Heart right ventricle (tissue), 16 donors: ENCODE measurements around the gene LINGO4. TPM values are rescaled to one million over a fixed set of nuclear protein-coding genes. Genes with fewer than 3 reads are reported as not detected.
"Not testable (repeated sequence)": the region's sequence is repeated elsewhere in the genome, so short reads cannot be mapped to it uniquely, and the experiment has no call there.

Source experiments
- ATAC-seq, 8 donors: fragments of 200-7000 bp; cut with Tn5 transposase; one replicate each; pipeline ENCODE4 v1.9.1; 2020; ENCODE audit warnings: mild to moderate bottlenecking in 8 of 8, moderate library complexity in 8 of 8, moderate number of reproducible peaks in 1 of 8
- DNase-seq, 2 donors: peaks; one replicate each; pipeline ENCODE4 v3.0.0-alpha.2; 2020
- H3K27ac ChIP-seq, 10 donors: fragments of 200-600 bp; sonication (generic) in 2 of 10; one replicate each; pipeline versions ENCODE4 v1.5.0 to v1.8.0; 2020 to 2022; ENCODE audit warnings: mild to moderate bottlenecking in 3 of 10
- H3K27me3 ChIP-seq, 7 donors: fragments of 200-600 bp; one replicate each; pipeline ENCODE4 v1.8.0; 2021 to 2022; ENCODE audit warnings: mild to moderate bottlenecking in 2 of 7
- H3K36me3 ChIP-seq, 9 donors: fragments of 200-600 bp; sonication (generic) in 1 of 9; one replicate each; pipeline versions ENCODE4 v1.5.0 to v1.8.0; 2020 to 2022; ENCODE audit warnings: mild to moderate bottlenecking in 2 of 9
- H3K4me1 ChIP-seq, 9 donors: fragments of 200-600 bp; sonication (generic) in 1 of 9; one replicate each; pipeline versions ENCODE4 v1.5.0 to v1.8.0; 2020 to 2022; ENCODE audit warnings: mild to moderate bottlenecking in 4 of 9
- H3K4me3 ChIP-seq, 10 donors: fragments of 200-600 bp; sonication (generic) in 2 of 10; one replicate each; pipeline versions ENCODE4 v1.5.0 to v1.8.0; 2020 to 2022; ENCODE audit warnings: mild to moderate bottlenecking in 7 of 10, moderate library complexity in 2 of 10
- H3K9me3 ChIP-seq, 11 donors: fragments of 200-600 bp in 10 of 11; sonication (generic) in 2 of 11; one replicate each; pipeline versions ENCODE4 v1.5.0 to v1.8.0; 2013 to 2022; ENCODE audit warnings: mild to moderate bottlenecking in 2 of 11, control low read depth in 1 of 11, moderate library complexity in 1 of 11
- WGBS, 2 donors: extraction: QIAGEN DNeasy Blood & Tissue Kit; methylation state at CpG; one replicate each; pipeline ENCODE4 v1.1.7; 2013; ENCODE audit warnings: inconsistent platforms in 1 of 2; 5-methylcytosine and 5-hydroxymethylcytosine counted together
- intact Hi-C, 10 donors: fragments of 100-400 bp; cut with DNase I; formaldehyde crosslinking; loops; one replicate each; pipeline versions ENCODE4 v1.11.1 to v1.14.2; 2022
- polyA plus RNA-seq, 2 donors: library from polyadenylated mRNA; stranded (reverse); fragments of 200-250 nt; gene quantifications; one replicate each; pipeline ENCODE4 v1.2.3, GENCODE V29; 2013
- total RNA-seq, 10 donors: library from RNA; stranded (reverse); fragmentation: NEBNext Ultra II Directional in 3 of 10; extraction: Animal tissue kit (Norgen Biotek cat#: 25700) in 3 of 10; gene quantifications; one replicate each; pipeline versions ENCODE4 v1.2.1 to v1.2.4, GENCODE V29; 2021 to 2023
- TF ChIP-seq, protein P1 (sequence below), 9 donors: fragments of 200-600 bp; sonication (generic) in 2 of 9; IDR thresholded peaks; one replicate each; pipeline versions ENCODE4 v1.5.0 to v1.8.0; 2021 to 2022; ENCODE audit warnings: antibody characterized with exemption in 9 of 9, mild to moderate bottlenecking in 5 of 9, moderate library complexity in 1 of 9
- donor health status: Arrhythmogenic right ventricular cardiomyopathy.
- donor health status: ischemic (EF 13 %, LVEDD 7.1; RV severe dilation, severe dysfunction).
- donor health status: healthy with polysubstance abuse.
- donor health status: DM: no; HTN: yes; CAD: no.
- donor health status: DM: no; HTN: no; CAD: no.
- donor health status: ischemic (EF 25% LVEDD 6.9; RV normal size, moderate dysfunction).
- donor health status: ischemic (EF 25% LVEDD 5.7; RV mildly dilated, moderate dysfunction).
- donor health status: healthy.
- donor health status: DM: yes; HTN: yes; CAD: no.
- donor health status: Ischemic cardiomyopathy.
- donor health status: ischemic (EF 35%, LVEDD 5.7; RV mildly dilated, moderate dysfunction).
- donor health status: nonischemic (EF 11% LVEDD 7.7; RV severe dilation, severe dysfunction).
- donor health status: DM: yes; HTN: yes; CAD: no.
- donor health status: PGD.
- donor health status: ischemic (EF 29% LVEDD 5.4; RV normal size, mild dysfunction).
- donor health status: nonischemic (EF 23%, LVEDD 6.1; RV moderate dilation, normal function).

LINGO4 gene
- total and polyA plus RNA-seq, 12 donors = 0.10 to 2.7 (median 0.68) TPM

DNA sequence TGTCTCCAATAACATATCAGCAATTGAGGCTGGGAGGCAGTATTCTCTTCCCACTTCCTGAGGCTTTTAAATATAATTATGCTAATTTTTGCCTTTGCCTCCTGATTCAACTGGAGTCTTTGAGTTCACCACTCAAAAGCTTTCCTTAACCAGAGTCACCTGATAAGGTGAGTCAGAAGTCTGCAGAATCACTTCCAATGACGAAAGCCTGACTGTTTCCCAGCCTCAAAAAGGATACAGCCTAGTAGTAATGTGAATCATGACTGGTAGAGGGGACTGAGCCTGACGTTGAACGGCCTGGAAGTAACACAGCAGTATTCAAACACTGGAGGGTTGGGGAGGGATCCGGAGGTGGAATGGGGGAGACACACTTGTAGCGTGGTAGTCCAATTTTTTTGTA, 31.5 kb downstream of the LINGO4 start:
- DNase-seq = no peak
- H3K9me3 ChIP-seq = no peaks in the 10 kb centered on the region
- TF ChIP-seq, protein P1, sequence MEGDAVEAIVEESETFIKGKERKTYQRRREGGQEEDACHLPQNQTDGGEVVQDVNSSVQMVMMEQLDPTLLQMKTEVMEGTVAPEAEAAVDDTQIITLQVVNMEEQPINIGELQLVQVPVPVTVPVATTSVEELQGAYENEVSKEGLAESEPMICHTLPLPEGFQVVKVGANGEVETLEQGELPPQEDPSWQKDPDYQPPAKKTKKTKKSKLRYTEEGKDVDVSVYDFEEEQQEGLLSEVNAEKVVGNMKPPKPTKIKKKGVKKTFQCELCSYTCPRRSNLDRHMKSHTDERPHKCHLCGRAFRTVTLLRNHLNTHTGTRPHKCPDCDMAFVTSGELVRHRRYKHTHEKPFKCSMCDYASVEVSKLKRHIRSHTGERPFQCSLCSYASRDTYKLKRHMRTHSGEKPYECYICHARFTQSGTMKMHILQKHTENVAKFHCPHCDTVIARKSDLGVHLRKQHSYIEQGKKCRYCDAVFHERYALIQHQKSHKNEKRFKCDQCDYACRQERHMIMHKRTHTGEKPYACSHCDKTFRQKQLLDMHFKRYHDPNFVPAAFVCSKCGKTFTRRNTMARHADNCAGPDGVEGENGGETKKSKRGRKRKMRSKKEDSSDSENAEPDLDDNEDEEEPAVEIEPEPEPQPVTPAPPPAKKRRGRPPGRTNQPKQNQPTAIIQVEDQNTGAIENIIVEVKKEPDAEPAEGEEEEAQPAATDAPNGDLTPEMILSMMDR (IDR thresholded peaks at IDR 0.05) = no peak
- ATAC-seq = no peak
- intact Hi-C loops = no loop called here
- no peaks in the 10 kb centered on the region for H3K27me3 ChIP-seq
- no peak overlapping the region for H3K27ac ChIP-seq
- no peak overlapping the region for H3K4me3 ChIP-seq
- peaks cover 0 to 51% (median 10%) of the 10 kb centered on the region in 9 donors for H3K36me3 ChIP-seq
- no peaks in the 10 kb centered on the region for H3K4me1 ChIP-seq
- 72 to 79% methylated on average over 5 of the region's 5 CpGs for WGBS, 2 donors

DNA sequence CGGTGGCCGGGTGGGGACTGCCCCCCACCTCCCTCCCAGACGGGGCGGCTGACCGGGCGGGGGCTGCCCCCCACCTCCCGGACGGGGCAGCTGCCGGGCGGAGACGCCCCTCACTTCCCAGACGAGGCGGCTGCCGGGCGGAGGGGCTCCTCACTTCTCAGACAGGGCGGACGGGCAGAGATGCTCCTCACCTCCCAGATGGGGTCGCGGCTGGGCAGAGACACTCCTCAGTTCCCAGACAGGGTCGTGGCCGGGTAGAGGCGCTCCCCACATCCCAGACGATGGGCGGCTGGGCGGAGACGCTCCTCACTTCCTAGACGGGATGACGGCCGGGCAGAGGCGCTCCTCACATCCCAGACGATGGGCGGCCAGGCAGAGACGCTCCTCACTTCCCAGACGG, 35.9 kb downstream of the LINGO4 start:
- intact Hi-C loops, H3K27ac ChIP-seq, H3K9me3 ChIP-seq, H3K4me1 ChIP-seq, H3K4me3 ChIP-seq, H3K27me3 ChIP-seq, DNase-seq, ATAC-seq: not testable (repeated sequence)
- H3K36me3 ChIP-seq = peaks cover 0 to 12% (median 0%) of the 10 kb centered on the region in 9 donors
- WGBS, 2 donors = 89 to 91% methylated on average over 17 to 34 of the region's 34 CpGs

DNA sequence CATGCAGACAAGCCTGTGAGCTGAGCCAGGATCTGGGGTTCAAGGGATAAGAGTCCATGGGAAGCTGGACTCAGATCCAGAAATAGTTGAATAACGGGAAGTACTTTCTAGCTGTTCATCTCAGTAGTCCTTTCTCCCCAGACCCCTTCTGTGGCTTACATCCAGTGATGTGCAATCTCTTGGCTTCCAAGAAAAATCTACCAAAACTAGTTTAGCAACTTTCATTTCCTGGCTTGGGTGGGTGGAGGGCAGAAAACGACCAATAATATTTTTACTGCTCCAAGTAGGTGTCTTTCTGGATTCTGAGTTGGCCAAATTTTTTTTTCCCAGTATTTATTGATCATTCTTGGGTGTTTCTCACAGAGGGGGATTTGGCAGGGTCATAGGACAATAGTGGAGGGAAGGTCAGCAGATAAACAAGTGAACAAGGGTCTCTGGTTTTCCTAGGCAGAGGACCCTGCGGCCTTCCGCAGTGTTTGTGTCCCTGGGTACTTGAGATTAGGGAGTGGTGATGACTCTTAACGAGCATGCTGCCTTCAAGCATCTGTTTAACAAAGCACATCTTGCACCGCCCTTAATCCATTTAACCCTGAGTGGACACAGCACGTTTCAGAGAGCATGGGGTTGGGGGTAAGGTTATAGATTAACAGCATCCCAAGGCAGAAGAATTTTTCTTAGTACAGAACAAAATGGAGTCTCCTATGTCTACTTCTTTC, 36.7 kb downstream of the LINGO4 start:
- H3K36me3 ChIP-seq, H3K4me1 ChIP-seq, ATAC-seq, DNase-seq, H3K27ac ChIP-seq, H3K9me3 ChIP-seq, H3K4me3 ChIP-seq, H3K27me3 ChIP-seq, intact Hi-C loops: not testable (repeated sequence)
- 60 to 66% methylated on average over 2 of the region's 7 CpGs for WGBS, 2 donors

DNA sequence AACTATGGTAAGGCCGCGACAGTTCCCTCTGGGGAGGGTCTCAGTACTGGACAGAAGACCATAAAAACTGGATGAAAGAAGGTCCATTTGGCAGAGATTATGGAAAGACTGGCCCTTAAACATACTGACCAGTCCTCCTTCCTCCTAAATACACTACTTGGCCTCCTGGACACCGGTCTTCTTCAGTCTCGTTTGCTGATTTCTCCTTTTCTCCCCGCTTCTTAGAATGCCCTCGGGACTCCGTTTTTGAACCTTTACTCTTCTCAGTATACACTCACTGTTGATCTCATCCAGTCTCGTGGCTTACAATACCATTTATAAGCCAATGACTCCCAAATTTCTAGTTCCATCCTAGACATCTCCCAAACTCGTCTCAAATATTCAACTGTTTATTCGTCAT, 41.2 kb downstream of the LINGO4 start:
- no peak for DNase-seq
- no peaks in the 10 kb centered on the region for H3K9me3 ChIP-seq
- peaks cover 0 to 35% (median 28%) of the 10 kb centered on the region in 9 donors for H3K36me3 ChIP-seq
- intact Hi-C loops = no loop called here
- TF ChIP-seq, protein P1 (IDR thresholded peaks at IDR 0.05) = no peak
- no peaks in the 10 kb centered on the region for H3K27me3 ChIP-seq
- H3K4me3 ChIP-seq = peak overlapping the region; percentile 45 to 87 (median 81)
- WGBS, 2 donors = 51 to 60% methylated on average over 10 of the region's 10 CpGs
- peak in 4 of 8 donors; percentile 3 to 16 (median 6) for ATAC-seq
- peaks cover 0 to 18% (median 14%) of the 10 kb centered on the region in 9 donors for H3K4me1 ChIP-seq
- H3K27ac ChIP-seq = peak overlapping the region in 9 of 10 donors; percentile 80 to 96 (median 90)

DNA sequence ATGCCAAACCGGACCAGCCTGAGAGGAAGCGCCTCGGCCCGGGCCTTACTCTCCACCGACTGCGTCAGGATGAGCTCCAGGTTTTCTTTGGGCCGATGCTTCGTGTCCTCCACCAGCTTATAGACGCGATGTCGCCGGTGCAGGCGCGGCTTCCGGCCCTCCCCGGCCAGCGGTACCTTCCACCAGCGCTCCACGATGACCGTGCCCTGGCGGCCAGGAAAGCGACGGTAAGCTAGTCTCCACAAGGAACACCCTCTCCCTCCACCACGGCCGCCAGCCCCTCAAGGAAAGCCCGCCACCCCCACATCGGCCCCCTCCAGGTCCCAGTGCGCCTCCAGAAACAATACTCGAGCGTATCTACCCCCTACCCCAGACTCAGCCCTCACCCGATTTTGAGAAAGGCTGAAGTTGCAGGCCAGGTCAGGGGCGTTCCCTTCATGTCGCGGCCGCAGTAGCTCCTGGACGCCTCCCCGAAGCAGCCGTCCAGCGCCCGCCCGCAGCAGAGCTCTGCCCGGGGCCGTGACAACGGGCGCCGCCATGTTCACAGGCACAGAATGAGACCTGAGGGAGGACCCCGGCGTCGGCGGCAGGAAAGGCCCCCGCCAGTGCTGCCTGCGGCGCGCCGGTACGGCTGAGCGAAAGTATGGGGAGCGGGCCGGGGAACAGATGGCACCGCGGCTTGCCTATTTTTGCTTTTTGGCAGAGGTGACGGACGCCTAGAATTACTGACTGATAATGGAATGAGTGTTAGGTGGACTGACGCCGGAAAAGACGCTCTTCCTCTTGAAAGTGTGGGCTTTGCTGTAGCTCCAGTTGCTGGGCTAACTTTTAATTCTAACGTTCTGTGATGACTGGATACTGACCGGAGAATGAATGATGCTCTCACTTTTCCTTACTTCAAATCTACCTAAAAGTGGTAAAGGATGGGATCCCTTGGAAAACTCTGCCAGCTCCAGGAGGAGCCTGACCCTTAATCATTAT, 42.0 kb downstream of the LINGO4 start, which contains the start of gene MRPL9:
Gene MRPL9 (minus strand): TSS at position 556 of the 981 bp plus-strand sequence. CDS start 17 bp downstream, at position 539.
- Histone ChIP-seq H3K4me1 (peaks cover 0 to 18% (median 14%) of the 10 kb centered on the region in 9 donors), H3K27me3 (no peaks in the 10 kb centered on the region), H3K4me3 (peak within 1 kb of the TSS; percentile 45 to 87 (median 81)), H3K27ac (peak within 1 kb of the TSS; percentile 46 to 96 (median 90)), H3K36me3 (peaks cover 0 to 42% (median 30%) of the 10 kb centered on the region in 9 donors), H3K9me3 (no peaks in the 10 kb centered on the region)
- WGBS, 2 donors = 0 to 1% methylated on average over 68 of the region's 68 CpGs
- TF ChIP-seq, protein P1 (IDR thresholded peaks at IDR 0.05) = peak in 1 of 9 donors; percentile 7
- intact Hi-C loops = no loop called here
- DNase-seq (peak; percentile 82 to 83), ATAC-seq (peak; percentile 97 to 99 (median 99))
